OCI-LY1 (cell line): Measurements from ENCODE around the gene CTXN2.

Source experiments
- EZH2 ChIP-seq: fragments of 200-600 bp; sonication (generic), shearing (Covaris generic); IDR thresholded peaks from 2 replicates; pipeline ENCODE4 v1.8.0; 2017; ENCODE audit warnings: borderline replicate concordance, mixed run types, mild to moderate bottlenecking, antibody characterized with exemption, low read length, moderate library complexity, mixed read lengths
- TF ChIP-seq, protein P1 (sequence below): fragments of 200-600 bp; sonication (generic), shearing (Covaris generic); IDR thresholded peaks from 2 replicates; pipeline ENCODE4 v1.5.1; 2017; ENCODE audit warnings: mild to moderate bottlenecking, antibody characterized with exemption, low read length, moderate library complexity, mixed read lengths

DNA sequence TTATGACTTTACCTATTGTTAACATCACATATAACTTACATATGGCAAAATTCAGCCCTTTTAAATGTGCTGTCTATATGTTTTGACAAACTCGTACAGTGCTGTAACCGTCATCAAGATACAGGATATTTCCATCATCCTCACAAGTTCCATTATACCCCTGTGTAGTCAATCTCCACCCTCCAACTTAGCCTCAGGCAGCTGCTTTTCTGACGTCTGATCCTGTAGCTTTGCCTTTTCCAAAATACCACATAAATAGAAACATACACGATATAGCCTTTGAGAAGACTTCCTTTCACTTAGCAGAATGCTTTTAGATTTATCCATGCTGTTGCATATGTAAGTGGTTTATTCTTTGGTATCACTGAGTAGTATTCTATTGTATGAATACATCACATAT, 61.7 kb downstream of the CTXN2 start:
- TF ChIP-seq, protein P1, sequence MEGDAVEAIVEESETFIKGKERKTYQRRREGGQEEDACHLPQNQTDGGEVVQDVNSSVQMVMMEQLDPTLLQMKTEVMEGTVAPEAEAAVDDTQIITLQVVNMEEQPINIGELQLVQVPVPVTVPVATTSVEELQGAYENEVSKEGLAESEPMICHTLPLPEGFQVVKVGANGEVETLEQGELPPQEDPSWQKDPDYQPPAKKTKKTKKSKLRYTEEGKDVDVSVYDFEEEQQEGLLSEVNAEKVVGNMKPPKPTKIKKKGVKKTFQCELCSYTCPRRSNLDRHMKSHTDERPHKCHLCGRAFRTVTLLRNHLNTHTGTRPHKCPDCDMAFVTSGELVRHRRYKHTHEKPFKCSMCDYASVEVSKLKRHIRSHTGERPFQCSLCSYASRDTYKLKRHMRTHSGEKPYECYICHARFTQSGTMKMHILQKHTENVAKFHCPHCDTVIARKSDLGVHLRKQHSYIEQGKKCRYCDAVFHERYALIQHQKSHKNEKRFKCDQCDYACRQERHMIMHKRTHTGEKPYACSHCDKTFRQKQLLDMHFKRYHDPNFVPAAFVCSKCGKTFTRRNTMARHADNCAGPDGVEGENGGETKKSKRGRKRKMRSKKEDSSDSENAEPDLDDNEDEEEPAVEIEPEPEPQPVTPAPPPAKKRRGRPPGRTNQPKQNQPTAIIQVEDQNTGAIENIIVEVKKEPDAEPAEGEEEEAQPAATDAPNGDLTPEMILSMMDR: no peak
- TF ChIP-seq EZH2: no peak
